HepG2 (cell line): Measurements from ENCODE around the gene C1QTNF12. TPM values are rescaled to one million over a fixed set of nuclear protein-coding genes. Genes with fewer than 3 reads are reported as not detected.

Experiments
- ZBTB40 ChIP-seq, 2 experiments: fragments of 450-650 bp in 1 of 2; sonication (generic) in 1 of 2; formaldehyde crosslinking in 1 of 2; IDR thresholded peaks; 2 replicates each; pipeline versions ENCODE4 v1.6.1 to v1.8.0; 2016 to 2022; ENCODE audit warnings: antibody characterized with exemption in 1 of 2, mild to moderate bottlenecking in 1 of 2, missing genetic modification reagents in 1 of 2
- polyA plus RNA-seq, 8 experiments: library from polyadenylated mRNA; depleted of rRNA in 3 of 8; stranded (reverse) in 7 of 8; unstranded in 1 of 8; fragments of >200 nt; fragmentation: Illumina TruSeq in 4 of 8; extraction: Trizol in 4 of 8; gene quantifications; 2 replicates each; pipeline versions ENCODE4 v1.2.1 to v1.2.3, GENCODE V29; 2011 to 2016; ENCODE audit warnings: low read depth in 4 of 8, missing spikeins in 1 of 8, mixed read lengths in 1 of 8; ENCODE audit not compliant: insufficient read depth in 1 of 8
- total RNA-seq, 5 experiments: library from RNA; depleted of rRNA; stranded (reverse); fragments of >200 nt; fragmentation: Illumina TruSeq; extraction: Trizol; gene quantifications; 2 replicates each; pipeline ENCODE4 v1.2.3, GENCODE V29; 2016; ENCODE audit warnings: low read depth in 1 of 5

Gene C1QTNF12
- total and polyA plus RNA-seq, 2 of the 13 experiments (the other 11 are each of a cell fraction or from before 2014, with no cell fraction given), result 0.18 to 0.64 TPM

DNA sequence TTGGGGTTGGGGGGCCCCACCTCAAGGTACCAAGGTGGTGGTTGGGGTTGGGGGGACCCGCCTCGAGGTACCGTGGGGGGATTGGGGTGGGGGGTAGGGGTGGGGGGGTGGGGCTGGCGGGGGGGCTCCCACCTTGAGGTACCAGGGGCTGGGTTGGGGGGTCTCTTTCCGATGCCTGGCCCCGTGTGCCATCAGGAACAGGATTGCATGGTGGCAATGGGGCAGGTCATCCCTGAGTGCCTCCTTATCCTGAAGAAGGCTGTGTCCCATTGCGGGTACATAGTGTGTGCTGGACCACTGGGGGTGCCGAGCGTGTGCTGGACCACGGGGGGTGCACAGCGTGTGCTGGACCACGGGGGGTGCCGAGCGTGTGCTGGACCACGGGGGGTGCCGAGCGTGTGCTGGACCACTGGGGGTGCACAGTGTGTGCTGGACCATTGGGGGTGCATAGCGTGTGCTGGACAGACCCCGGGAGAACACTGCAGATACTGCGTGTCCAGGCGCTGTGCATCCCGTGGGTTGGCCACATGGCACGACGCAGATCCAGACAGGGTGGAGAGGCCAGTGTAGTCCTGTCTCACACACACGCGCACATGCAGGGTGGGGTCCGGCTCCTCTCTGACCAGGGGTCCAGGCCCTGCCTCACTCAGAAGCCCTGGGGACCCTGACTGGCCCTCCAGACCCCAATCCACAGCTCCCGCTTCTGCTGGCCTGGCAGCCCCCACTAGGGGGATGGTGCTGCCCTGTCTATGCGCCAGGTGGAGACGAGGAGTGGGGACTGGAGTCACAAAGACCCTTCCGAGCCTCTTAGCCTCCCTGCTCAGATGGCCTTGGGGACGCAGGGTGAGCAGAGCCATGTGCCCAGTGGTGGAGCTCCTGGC is 37.9 kb upstream of the C1QTNF12 start (continued):
- TF ChIP-seq ZBTB40 (IDR thresholded peaks at IDR 0.05) (no peak), ZBTB40 (CRISPR knock-in tag; IDR thresholded peaks at IDR 0.05) (0 out of 2 replicates have a peak, but pooled peaks have one; percentile 20)
